Measurements from ENCODE around the gene BTBD19.
A peak's percentile ranks its signal among the peaks of the same experiment; 100 is the strongest.
"Not testable (repeated sequence)": the region's sequence is repeated elsewhere in the genome, so short reads cannot be mapped to it uniquely, and the experiment has no call there.

Gene BTBD19, protein sequence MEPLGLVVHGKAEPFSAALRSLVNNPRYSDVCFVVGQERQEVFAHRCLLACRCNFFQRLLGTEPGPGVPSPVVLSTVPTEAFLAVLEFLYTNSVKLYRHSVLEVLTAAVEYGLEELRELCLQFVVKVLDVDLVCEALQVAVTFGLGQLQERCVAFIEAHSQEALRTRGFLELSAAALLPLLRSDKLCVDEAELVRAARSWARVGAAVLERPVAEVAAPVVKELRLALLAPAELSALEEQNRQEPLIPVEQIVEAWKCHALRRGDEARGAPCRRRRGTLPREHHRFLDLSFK

DNA sequence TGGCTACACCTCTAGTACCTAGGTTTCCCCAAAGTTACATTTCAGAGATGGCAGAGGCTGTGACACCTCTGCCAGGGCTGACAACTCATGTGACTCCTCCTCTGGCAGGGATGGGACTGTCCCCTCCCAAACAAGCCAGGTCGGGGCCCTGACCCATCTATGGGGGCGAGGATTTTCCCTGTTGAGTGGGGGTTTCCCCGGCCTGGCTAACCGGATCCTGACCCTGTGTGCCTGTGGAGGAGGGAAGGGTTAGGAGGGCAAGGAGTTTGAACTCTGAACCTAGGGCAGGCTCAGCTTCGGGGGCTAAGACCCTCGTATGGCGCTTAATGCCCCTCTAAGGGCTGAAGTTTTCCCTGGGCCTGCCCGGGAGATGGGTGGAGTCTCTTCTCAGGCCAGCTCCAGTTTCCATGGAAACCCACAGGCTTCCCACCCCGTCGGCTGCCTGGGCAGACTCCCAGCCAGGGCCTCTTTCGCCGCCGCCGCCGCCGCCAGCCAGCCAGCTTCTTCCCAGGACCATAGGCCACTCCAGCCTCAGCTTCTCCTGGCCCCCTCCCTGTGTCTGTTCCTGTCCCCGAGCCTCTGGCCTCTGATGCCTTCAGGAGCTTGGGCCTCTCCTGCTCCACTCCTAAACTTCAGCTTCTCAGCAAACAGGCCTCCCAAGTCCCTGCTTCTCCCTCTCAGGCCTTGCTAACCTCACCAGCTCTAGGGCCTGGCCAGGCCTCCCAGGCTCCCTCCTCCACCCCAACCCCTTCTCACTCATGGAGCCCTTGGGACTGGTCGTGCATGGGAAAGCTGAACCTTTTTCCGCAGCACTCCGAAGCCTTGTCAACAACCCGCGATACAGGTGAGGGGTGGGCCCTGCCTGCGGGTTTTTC lies at the start of gene BTBD19:
Gene BTBD19, plus strand, starts transcription at position 461 of the 875 bp plus-strand sequence. Its CDS starts 298 bp downstream, at position 759.
- DNase-seq, result no peak

DNA sequence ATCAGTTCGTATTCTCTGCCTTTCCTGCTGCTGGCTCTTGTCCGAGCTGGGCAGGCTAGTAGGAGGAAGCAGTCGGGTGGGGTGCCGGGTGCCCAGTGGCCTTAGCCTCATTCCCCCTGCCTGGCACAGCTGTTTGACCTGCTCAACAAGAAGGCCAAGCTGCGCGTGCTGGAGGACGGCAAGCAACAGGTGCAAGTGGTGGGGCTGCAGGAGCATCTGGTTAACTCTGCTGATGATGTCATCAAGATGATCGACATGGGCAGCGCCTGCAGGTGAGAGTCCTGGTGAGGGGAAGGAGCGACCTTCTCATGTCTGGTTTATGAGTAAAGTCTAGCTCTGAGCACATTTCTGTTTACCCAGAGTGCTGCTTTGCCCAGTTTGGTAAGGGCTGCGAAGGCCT lies 49.2 kb upstream of the BTBD19 start:
- no peak for DNase-seq

DNA sequence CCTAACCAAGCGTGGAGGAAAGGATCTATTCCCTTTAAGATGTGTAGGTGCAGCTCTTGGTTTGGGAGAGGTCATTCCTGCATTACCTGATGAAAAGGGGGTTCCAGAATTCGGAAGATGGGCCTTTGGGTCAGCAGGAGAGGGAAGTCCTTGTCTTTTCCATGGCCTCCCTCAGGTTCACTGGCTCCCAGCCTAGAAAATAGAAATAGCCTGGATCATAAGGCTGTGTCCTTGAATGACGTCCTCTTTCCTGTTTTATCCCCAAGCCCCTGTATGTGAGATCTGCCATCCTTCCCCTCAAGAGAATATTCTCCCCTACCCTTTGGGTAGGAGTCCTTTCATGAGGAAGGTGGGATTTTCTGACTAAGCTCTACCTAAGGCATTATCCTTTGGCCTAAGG lies 47.4 kb upstream of the BTBD19 start:
- no peak for DNase-seq

DNA sequence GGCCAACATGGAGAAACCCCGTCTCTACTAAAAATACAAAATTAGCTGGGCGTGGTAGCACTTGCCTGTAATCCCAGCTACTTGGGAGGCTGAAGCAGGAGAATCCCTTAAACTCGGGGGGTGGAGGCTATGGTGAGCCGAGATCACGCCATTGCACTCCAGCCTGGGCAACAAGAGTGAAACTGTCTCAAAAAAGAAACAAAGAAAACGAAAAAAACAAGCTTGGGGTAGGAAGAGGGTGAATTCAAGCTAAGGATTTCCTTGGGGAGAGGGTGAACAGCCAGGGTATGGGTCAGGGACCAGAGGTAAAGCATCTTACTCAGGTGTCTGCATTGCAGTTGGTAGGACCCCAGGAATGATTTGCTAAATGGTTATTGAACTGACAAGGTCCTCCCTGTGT lies 41.9 kb upstream of the BTBD19 start:
- DNase-seq, result not testable (repeated sequence)

DNA sequence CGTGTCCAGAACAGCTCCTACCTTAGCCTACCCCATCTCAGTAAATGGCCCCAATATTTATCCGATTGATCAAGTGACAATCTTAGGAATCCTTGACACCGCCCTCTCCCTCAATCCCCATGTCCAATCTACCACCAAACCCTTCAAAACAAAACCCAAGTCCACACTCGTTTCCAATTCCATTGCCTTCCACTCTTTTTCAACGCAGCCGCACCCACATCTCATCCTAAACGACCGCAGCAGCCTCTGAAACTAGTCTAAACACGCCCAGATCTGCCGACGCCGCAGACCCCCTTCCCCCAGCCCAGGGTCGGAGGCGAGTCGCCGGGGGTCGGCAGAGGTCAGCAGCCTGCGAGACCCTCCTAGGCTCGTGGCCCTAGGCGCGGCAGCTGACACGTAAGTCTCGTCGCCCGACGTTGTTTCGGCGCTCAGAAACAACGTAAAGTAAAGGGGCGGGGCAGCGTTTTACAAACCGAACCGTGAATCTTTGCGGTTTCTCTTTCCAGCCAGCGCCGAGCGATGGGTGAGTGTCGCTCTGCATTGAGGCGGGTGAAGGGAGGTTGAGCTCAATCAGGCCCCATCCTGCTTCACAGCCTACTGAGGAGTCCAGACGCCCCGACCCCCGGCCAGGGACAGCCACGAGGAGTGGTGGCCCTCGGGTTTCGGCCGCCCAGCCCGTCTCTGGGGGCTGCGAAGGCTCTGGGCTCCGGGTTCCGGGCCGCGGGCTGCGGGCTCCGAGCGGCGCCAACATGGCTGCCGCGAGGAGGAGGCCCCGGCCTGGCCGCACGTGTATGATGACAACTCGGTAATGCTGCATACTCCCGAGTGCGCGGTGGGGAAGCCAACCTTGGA lies 33.0 kb upstream of the BTBD19 start, which contains the start of gene RPS8:
Gene RPS8, plus strand, starts transcription at position 463 of the 852 bp plus-strand sequence. Its CDS starts 57 bp downstream, at position 520.
- DNase-seq, result peak; percentile 69

DNA sequence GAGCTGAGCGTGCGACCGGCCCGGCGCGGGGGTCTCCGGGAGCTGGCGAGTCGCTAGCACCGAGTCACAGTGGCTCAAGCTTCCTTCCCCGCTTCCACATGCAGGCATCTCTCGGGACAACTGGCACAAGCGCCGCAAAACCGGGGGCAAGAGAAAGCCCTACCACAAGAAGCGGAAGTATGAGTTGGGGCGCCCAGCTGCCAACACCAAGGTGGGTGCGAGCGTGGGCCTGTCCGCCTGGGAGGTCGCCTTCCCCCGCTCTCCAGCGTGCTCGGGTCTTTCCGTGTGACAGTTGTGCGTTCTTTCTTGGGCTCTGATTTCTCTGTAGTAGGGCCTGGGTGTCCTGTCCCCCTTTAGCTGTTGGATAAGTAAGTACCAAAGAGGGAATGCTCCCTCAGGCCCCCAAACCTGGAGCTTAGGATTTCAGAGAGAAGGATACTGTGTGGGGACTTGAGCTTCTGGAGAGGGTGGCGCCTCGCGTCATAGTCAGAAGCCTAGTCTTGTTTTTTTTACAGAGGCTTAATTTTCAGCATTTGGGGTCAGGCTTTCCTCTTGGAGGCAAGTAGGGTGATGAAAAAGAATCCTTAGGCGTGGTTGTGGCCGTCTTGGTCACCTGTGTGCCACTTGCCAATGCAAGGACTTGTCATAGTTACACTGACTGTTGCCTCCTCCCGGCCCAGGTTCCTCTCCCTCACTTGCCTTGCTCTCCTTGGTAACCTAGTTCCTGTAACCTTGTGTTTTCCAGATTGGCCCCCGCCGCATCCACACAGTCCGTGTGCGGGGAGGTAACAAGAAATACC lies 32.2 kb upstream of the BTBD19 start:
- no peak for DNase-seq

DNA sequence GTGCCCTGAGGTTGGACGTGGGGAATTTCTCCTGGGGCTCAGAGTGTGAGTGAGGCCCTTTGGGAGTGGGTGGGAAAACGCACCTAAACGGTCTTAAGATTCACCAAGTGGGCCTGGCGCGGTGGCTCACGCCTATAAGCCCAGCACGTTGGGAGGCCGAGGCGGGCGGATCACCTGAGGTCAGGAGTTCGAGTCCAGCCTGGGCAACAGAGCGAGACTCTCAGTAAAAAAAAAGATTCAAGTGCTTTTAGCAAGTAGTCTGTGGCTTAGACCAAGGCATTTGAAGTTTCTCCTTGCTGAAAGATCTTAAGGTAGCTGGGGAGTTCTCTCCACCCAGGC lies 31.6 kb upstream of the BTBD19 start:
- DNase-seq, result no peak

DNA sequence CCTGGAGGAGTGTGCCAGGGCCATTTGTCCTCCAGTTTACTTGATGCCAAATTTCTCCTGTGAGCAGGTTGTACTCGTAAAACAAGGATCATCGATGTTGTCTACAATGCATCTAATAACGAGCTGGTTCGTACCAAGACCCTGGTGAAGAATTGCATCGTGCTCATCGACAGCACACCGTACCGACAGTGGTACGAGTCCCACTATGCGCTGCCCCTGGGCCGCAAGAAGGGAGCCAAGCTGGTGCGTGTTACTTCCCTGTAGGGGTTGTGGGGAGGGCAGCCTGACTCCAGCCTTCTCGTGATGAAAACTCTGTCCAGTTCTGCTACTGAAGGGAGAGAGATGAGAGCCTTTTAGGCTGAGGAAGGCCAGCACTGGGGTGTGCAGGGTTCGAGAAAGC lies 30.8 kb upstream of the BTBD19 start:
- no peak for DNase-seq

DNA sequence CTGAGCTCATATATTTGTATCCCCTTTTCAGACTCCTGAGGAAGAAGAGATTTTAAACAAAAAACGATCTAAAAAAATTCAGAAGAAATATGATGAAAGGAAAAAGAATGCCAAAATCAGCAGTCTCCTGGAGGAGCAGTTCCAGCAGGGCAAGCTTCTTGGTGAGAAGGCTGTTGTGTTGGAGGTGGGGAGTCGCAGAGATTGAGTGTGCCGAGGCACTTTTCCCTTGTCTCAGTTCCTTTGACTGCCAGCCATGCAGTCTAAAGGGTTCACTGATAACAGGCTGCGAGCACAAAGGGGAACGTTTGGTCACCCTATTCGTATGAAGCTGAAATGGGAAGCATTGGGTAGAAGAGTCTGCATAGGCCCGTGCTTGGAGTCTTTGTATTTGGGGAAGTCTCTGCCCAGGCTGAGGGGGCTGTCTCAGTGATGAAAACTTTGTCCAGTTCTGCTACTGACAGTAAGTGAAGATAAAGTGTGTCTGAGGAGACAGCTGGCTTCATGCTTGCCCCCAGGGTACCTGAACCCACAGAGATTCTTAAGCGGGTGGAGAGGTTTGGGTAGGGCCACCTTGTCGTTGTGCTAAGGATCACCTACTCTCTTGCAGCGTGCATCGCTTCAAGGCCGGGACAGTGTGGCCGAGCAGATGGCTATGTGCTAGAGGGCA lies 30.2 kb upstream of the BTBD19 start:
- no peak for DNase-seq

DNA sequence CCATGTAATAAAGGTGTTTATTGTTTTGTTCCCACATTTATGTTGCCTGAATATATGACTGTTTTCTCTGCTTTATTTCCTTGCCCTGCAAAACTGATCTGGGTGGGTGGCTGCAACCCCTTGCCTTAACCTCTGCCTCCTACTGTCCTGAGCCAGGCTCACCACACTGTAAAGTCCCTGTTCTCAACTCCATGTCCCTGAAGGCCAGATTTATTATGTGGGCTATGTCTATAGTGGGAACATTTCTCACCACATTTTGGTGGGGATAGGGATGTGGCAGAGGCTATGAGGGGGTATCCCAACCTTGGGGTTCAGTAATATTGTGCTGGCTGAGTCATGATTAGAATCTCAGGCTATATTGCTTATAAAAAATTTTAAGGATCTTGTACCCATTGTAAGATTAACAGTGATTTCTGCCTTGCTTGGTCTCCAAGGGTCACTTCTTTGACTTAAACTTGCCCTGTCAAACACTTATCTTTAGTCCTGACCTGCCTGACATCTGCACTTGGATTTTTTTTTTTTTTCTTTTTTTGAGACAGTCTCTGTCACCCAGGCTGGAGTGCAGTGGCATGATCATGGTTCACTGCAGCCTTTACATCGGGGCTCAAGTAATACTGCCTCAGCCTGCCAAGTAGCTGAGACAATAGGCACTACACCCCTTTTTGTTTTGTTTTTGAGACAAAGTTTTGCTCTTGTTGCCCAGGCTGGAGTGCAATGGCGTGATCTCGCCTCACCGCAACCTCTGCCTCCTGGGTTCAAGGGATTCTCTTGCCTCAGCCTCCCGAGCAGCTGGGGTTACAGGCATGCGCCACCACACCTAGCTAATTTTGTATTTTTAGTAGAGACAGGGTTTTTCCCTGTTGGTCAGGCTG lies 29.4 kb upstream of the BTBD19 start:
- no peak for DNase-seq

DNA sequence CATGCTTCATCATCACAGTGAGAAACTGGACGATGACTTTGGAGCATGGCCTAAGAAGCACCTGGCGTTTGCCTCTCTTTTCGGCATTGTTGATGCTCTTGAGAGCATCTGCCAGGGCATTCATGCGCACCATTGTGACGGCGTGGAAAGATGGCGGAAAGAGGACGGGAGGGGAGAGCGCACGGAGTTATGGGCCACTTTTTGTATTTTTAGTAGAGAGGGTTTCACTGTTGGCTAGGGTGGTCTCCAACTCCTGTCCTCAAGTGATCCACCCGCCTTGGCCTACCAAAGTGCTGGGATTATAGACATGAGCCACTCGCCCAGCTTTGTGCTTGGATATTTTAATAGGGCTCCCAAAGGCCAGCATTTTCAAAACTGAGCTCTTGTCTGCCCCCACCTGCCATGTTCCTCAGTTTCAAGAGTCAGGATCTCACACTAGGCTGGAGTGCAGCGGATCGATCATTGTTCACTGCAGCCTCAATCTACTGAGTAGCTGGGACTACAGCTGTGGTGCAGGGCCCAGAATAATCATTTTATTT lies 27.7 kb upstream of the BTBD19 start:
- no peak for DNase-seq

DNA sequence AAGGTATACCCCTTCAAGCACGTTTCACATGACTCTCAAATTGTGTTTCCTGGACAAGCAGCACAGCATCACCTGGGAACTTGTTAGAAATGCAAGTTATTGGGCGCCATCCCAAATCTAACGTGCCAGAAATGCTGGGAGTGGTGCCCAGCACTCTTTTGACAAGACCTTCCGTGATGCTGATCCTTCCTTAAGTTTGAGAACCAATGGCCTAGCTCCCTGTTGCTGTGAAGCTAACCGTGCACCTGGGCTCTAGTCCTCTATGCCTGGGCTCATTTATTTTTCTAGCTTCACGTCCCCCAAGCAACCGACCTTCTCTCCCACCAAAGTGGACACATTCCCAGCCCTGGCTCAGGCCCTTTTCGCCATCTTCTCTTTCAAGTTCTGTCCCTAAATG lies 24.6 kb upstream of the BTBD19 start:
- DNase-seq, result no peak

DNA sequence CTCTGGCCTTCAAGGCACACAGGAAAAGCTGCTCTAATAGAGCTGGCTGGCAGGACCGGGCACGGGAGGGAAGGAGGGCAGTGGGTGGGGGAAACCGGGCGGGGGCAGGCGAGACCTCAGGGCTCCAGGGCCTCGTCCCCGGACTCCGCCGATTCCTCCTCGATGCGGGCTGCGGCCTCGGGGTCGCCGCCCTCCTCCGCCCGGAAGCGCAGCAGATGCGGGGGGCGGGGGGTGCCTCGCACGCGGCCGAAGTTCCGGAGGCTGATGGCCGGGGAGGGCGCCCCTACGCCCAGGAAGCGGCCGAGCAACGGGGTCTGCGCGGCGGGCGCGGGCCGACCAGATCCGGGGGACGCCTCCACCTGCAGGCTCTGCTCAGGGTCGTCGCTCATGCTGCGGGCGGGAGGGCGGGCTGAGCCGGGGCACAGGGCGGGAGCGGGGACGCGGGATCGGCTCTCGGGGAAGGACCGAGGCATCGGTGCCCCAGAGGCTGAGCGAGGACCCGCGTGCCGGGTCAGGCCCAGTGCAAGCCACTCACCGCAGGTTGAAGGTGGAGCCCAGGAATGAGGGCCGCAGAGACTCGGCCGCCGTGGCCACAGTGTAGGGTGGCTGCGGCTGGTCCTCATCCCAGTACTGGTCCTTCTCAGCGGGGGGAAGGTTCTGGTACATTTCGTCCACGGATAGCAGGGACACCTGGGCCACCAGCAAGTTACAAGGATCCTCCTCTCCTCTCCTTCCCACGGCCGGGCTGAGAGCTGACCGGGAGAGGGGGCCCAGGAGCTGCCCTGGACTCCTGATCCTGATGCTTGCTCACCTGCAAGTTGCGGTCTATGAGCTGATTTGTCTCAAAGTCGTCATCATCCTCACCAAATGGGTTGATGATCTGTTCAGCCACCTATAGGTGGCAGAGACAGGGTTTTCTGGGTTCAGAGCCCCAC lies 24.0 kb upstream of the BTBD19 start:
- no peak for DNase-seq

DNA sequence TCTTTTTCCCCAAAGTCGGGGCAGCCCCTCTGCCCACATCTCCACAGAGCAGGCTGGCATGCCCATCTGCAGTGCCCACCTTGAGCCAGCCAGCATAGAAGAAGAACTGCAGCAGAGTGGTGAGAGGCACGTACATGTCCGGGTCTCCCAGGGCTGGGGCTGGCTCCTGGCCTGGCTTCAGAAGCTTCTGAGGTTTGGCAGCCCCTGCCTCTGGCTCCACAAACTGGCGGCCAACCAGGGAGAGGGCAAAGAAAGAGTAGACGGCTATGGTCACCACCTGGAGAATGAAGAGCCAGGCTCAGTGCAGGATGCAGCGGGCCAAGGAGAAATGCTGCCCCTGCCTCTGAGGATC lies 23.3 kb upstream of the BTBD19 start:
- no peak for DNase-seq

DNA sequence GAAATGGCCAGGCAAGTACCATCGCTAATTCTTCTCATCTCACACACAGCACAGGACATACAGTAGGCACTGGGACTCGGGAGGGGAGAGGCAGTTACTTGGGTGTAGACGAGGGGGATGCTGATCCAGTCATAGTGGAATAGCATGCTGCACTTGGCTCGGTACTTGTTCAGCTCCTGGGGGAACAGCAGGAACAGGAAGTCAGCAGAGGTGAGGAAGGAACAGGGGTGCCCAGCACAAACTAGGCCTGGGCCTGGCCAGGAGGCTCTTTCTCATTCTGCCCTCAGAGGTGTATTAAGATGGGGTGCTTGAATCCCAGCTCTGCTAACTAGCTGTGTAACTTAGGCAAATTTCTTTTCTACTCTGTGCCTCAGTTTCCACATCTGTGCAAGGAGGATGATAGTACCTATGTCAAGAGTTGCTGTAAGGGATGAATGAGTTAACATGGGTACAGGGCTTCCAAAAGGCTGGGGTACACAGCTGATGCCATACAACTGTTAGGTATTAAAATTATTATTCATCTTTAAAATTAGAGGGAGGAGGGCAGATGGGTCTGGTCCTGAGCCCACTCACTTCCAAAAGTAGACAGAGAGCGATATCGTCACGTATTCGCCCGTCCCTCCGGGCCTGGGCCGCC lies 22.7 kb upstream of the BTBD19 start:
- no peak for DNase-seq

DNA sequence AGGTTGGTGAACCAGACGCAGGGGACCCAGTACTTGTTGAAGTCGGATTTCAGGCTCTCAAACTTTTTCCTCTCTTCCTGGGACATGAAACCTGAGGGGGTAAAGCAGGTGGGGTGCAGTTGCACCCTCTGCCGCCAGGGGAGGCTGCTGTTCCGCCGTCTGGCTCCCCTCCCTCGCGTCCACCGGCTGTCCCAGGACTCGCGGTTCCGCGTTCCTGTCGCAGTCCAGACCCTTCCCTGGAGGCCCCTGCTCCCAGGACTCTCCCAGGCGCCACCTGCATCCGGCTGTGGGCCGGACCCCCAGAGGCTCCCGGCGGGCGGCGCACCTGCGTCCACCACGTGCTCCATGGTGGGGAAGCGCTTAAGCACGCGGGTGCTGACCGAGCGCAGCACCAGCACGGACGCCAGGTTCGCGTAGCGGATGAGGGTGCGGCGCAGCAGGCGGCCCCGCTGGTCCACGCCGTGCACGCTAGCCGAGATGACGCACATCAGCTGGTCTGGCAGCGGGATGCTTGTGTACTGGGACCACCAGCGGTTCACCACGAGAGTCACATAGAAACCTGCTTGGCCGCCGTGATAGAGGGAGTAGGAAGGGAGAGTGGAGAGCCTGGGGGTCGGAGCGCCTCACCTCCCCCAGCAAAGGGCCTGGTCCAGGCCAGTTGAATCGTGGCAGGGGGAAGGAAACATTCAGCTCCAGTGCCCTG lies 22.0 kb upstream of the BTBD19 start:
- DNase-seq, result no peak

DNA sequence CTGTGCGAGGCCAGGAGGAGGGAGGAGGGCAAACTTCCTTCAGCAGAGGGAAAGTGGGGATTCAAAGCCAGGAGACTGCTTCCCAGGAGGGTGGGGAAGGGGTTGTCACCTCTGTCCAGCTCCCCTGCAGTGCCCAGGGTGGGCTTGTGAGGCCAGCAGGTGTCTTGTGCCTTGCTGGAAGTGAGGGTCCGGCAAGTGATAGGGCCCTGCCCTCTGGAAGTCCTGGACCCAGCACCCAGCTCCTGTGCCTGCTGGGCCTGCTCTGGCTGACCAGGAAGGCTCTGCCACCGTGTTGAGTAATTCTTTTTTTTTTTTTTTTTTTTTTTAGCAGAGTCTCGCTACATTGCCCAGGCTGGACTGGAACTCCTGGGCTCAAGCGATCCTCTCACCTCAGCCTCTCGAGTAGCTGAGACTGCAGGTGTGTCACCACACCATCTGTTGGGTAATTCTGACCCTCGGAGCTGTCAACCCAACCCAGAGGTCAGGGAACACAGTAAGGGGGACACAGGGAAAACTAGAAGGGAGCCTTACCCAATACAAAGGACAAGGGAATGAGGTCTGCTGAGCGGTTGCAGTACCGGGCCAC lies 21.4 kb upstream of the BTBD19 start:
- no peak for DNase-seq

DNA sequence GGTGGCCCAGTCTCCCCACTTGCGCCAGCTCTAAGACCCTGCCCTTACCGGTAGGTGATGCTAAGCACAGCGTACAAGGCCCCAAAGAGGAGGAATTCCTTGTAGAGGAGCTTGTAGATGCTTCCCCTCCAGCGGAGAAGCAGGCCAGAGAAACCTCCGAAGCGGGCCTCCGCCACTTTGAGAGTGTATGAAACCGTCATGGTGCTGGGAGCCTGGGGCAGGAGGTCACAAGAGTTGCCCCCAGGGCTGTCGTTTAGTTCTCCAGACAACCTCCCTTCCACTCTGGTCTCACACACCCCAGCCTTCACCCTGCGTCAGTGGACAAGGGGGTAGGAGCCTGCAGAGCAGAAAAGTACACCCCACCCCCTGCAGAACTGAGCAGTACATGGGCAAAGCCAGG lies 20.8 kb upstream of the BTBD19 start:
- DNase-seq, result no peak
